SU-DHL-6 (cell line): ENCODE data around the gene GINS1.

Experiments
- EZH2phosphoT487 ChIP-seq: fragments of 200-600 bp; sonication (generic), shearing (Covaris generic); conservative IDR thresholded peaks from 2 replicates; pipeline ENCODE4 v1.6.1; 2018; ENCODE audit warnings: mild to moderate bottlenecking, antibody characterized with exemption, low read length, moderate library complexity, mixed read lengths
- TF ChIP-seq, protein P1 (sequence below): fragments of 200-600 bp; sonication (generic); IDR thresholded peaks from one replicate; pipeline ENCODE4 v1.5.1; 2017; ENCODE audit warnings: antibody characterized with exemption, mild to moderate bottlenecking, low read length, moderate library complexity; ENCODE audit not compliant: insufficient read depth, poor library complexity, severe bottlenecking

DNA sequence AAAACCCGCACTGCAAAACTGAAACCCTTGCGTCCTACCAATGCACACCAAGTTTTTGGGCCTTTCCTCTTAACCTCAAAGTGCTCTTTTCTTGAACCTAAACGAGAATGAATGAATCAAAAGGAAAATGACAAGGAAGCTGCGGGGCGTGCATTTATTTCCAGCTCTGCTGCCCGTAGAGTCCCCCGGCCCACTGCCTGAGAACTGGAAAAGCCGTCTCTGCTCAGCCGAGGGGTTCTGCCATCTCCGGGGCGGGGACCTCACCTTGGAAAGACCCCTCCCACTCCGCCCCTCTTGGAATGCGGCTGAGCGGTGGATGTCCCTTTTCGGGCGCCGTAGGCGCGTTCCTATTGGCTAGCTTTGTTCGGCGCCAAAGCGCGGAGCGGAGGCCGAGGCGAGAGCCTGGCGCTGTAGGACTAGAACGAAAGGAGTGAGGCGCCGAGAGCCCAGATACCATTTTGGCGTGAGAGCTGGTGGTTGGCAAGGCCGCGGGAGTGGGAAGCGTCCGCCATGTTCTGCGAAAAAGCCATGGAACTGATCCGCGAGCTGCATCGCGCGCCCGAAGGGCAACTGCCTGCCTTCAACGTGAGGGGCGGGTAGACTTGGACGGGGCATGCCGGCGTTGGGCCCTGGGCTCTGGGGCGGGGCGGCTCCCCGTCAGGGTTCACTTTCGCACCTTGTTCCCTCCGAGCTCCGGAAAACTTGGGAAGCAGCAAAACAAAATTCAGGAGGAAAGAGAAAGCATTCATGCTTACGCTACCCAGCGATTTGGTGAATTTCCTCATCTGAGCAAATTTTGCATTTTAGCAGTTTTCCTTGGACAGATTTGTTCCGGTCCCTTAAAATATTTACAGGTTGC is at the start of gene GINS1:
- TF ChIP-seq, protein P1, sequence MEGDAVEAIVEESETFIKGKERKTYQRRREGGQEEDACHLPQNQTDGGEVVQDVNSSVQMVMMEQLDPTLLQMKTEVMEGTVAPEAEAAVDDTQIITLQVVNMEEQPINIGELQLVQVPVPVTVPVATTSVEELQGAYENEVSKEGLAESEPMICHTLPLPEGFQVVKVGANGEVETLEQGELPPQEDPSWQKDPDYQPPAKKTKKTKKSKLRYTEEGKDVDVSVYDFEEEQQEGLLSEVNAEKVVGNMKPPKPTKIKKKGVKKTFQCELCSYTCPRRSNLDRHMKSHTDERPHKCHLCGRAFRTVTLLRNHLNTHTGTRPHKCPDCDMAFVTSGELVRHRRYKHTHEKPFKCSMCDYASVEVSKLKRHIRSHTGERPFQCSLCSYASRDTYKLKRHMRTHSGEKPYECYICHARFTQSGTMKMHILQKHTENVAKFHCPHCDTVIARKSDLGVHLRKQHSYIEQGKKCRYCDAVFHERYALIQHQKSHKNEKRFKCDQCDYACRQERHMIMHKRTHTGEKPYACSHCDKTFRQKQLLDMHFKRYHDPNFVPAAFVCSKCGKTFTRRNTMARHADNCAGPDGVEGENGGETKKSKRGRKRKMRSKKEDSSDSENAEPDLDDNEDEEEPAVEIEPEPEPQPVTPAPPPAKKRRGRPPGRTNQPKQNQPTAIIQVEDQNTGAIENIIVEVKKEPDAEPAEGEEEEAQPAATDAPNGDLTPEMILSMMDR, result no peak
- TF ChIP-seq EZH2phosphoT487, result no peak
